T-cell (primary cell): ENCODE data around the gene CDH7. TPM values are rescaled to one million over a fixed set of nuclear protein-coding genes. Genes with fewer than 3 reads are reported as not detected.

Experiments used
- ATAC-seq, 4 experiments: fragments of 200-7000 bp in 3 of 4; fragments of 150-1000 bp in 1 of 4; cut with Tn5 transposase; replicated peaks in 1 of 4; 1 replicate in 3 of 4; 2 replicates in 1 of 4; pipeline ENCODE4 v1.10.0; 2021; ENCODE audit warnings: moderate library complexity in 3 of 4, mild to moderate bottlenecking in 2 of 4, moderate number of reproducible peaks in 1 of 4
- CTCF ChIA-PET, 2 donors: fragments of 300-600 bp; sonication (Branson Sonifier 250); formaldehyde crosslinking; loops; one replicate each; lab custom pipeline; 2022; ENCODE audit warnings: antibody characterized with exemption in 2 of 2; lab: Charles Lee
- POLR2A ChIA-PET, 2 donors: fragments of 300-600 bp; sonication (Branson Sonifier 250); formaldehyde crosslinking; loops; one replicate each; lab custom pipeline; 2022; ENCODE audit warnings: antibody characterized with exemption in 2 of 2; lab: Charles Lee
- DNase-seq, 35 experiments: peaks; one replicate each; pipeline versions ENCODE4 v3.0.0 to v3.0.0-alpha.2; 2013 to 2023
- H3K27ac ChIP-seq: one replicate; pipeline ENCODE4 v1.5.1; 2013; ENCODE audit warnings: low read length
- H3K27me3 ChIP-seq, 2 experiments: replicated peaks in 1 of 2; 1 replicate in 1 of 2; 2 replicates in 1 of 2; pipeline versions ENCODE4 v1.6.1 to v1.7.0; 2013; ENCODE audit warnings: low read length in 1 of 2, mixed read lengths in 1 of 2; ENCODE audit not compliant: control insufficient read depth in 2 of 2, insufficient read depth in 2 of 2; ENCODE audit errors: extremely low read depth in 1 of 2
- H3K36me3 ChIP-seq, 2 donors: 1 replicate in 1 of 2; 2 replicates in 1 of 2; pipeline versions ENCODE4 v1.6.1 to v1.7.0; 2013; ENCODE audit warnings: low read length in 1 of 2; ENCODE audit not compliant: control insufficient read depth in 2 of 2, insufficient read depth in 1 of 2; ENCODE audit errors: extremely low read depth in 1 of 2
- H3K4me1 ChIP-seq, 2 experiments: 1 replicate in 1 of 2; 2 replicates in 1 of 2; pipeline versions ENCODE4 v1.6.1 to v1.7.0; 2013; ENCODE audit warnings: low read length in 2 of 2, mixed read lengths in 1 of 2; ENCODE audit not compliant: insufficient read depth in 2 of 2, control insufficient read depth in 1 of 2; ENCODE audit errors: extremely low read depth in 1 of 2
- H3K4me3 ChIP-seq, 2 donors: 1 replicate in 1 of 2; 2 replicates in 1 of 2; pipeline versions ENCODE4 v1.5.1 to v1.7.0; 2013; ENCODE audit warnings: mild to moderate bottlenecking in 2 of 2, low read length in 1 of 2, moderate library complexity in 1 of 2; ENCODE audit not compliant: control insufficient read depth in 1 of 2; ENCODE audit errors: extremely low read depth in 1 of 2
- H3K9me3 ChIP-seq: 2 replicates; pipeline ENCODE4 v1.7.0; 2013
- H3K27ac Mint-ChIP-seq, 2 donors: one replicate each; pipeline ENCODE4 v1.8.0; 2020 to 2021; ENCODE audit warnings: mild to moderate bottlenecking in 2 of 2, mixed read lengths in 2 of 2
- H3K27me3 Mint-ChIP-seq, 2 donors: one replicate each; pipeline ENCODE4 v1.8.0; 2021 to 2022; ENCODE audit warnings: mixed read lengths in 2 of 2
- H3K36me3 Mint-ChIP-seq: one replicate; pipeline ENCODE4 v1.8.0; 2021; ENCODE audit warnings: mixed read lengths
- H3K4me1 Mint-ChIP-seq, 3 donors: one replicate each; pipeline ENCODE4 v1.8.0; 2020 to 2022; ENCODE audit warnings: mixed read lengths in 3 of 3, mild to moderate bottlenecking in 1 of 3
- H3K4me3 Mint-ChIP-seq, 3 donors: one replicate each; pipeline ENCODE4 v1.8.0; 2020 to 2022; ENCODE audit warnings: mild to moderate bottlenecking in 3 of 3, mixed read lengths in 3 of 3, moderate library complexity in 3 of 3
- H3K9me3 Mint-ChIP-seq, 3 donors: one replicate each; pipeline ENCODE4 v1.8.0; 2020 to 2022; ENCODE audit warnings: mixed read lengths in 3 of 3
- WGBS: methylation state at CpG from one replicate; pipeline ENCODE4 v1.1.5; 2013; ENCODE audit warnings: missing lambda C conversion rate; ENCODE audit not compliant: insufficient coverage; 5-methylcytosine and 5-hydroxymethylcytosine counted together
- total RNA-seq, 35 experiments: library from RNA in 6 of 35; stranded (reverse) in 6 of 35; fragments of 120-200 nt in 1 of 35; gene quantifications; one replicate each; pipeline versions ENCODE4 v1.2.1 to v1.2.4 and lab custom pipeline; 2013 to 2026

Gene CDH7
- total RNA-seq: not detected
- not detected for total RNA-seq (2013)
- total RNA-seq (lab: John Stamatoyannopoulos, UW): 0 to 0.23 (median 0) reads per million in 29 experiments

DNA sequence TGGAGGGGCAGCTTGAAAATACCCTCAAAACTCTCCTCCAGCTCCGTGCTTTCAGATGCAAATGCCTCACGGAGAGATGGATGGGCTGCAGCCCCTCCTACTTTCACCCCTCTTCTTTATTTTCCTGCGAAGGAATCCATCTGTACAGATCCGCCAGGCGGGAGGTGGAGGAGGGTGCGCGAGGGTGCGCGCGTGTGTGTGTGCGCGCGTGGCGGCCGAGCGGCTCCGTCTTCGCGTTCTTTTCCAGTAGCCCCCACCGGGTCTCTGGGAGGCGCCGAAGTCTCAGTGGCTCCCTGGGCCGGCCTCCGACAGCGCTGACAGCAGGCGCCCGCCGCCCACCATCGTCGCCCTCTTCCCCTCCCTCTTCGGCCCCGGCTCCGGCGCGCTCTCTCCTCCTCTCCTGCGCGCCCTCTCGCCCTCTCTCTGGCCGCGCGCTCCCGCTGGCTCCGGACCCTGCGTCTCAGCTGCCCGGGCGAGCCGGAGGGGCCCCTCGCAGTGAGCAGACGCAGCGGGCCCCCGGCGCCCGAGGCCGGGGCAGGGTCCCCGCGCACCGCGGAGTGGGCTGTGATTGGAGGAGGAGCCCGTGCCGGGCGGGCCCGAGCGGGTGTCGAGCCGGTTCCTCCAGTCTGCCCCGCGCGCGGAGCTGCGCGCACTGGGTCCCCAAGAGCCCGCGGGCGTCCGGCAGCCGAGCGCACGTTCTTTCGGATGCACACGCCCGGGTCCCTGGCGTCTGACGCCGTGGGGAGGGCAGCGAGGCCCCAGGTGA lies at the start of gene CDH7:
Gene CDH7 (plus strand): TSS at position 624 of the 766 bp plus-strand sequence. CDS start 11,831 bp downstream, outside the sequence.
- no peak within 1 kb of the TSS for H3K4me3 ChIP-seq
- no peaks in the 10 kb centered on the region for H3K36me3 Mint-ChIP-seq
- no peak within 1 kb of the TSS for H3K4me3 Mint-ChIP-seq

DNA sequence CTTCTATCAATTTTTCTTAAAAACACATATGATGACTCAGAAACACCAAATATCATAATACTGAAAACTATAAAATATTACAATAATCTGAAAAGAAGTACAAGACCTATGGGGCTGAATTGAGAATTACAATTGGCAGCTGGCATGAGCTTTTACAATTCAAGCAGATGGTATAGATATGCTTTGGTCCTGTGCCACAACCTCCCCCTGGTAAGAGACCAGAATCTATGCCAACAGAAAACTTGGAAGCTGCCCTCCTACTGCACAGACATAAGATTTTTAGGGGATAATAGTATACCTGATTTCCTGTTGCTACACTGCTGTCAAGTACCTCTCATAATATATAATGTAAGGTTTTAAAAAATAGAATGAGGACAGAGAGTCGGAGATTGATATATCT lies 46.8 kb upstream of the CDH7 start:
- ATAC-seq (no peak), DNase-seq (no peak)
- H3K9me3 ChIP-seq: no peaks in the 10 kb centered on the region
- no peaks in the 10 kb centered on the region for H3K4me1 ChIP-seq
- no peaks in the 10 kb centered on the region for H3K36me3 ChIP-seq
- H3K4me3 ChIP-seq: no peak overlapping the region
- Mint-ChIP-seq H3K4me1 (no peaks in the 10 kb centered on the region), H3K27ac (no peak overlapping the region), H3K9me3 (peaks cover 2 to 20% (median 6%) of the 10 kb centered on the region in 3 donors), H3K36me3 (no peaks in the 10 kb centered on the region), H3K4me3 (no peak overlapping the region), H3K27me3 (no peaks in the 10 kb centered on the region)
- no CpG with 5 or more reads among the region's 1 CpG for WGBS
- H3K27me3 ChIP-seq: no peaks in the 10 kb centered on the region
- ChIA-PET POLR2A (no interaction called here), CTCF (interaction anchor here in 1 of 2 donors (0.5 kb wide), 1 partner anchor 1767 kb away, joined by 3 read pairs; no protein-coding TSS in a partner anchor)
- no peak overlapping the region for H3K27ac ChIP-seq

More for the DNA sequence above, at the start of gene CDH7:
- Histone ChIP-seq H3K4me1 (no peaks in the 10 kb centered on the region), H3K36me3 (no peaks in the 10 kb centered on the region), H3K27me3 (peaks cover 7% of the 10 kb centered on the region in 2 experiments), H3K27ac (no peak within 1 kb of the TSS), H3K9me3 (no peaks in the 10 kb centered on the region)
- ATAC-seq (no peak), DNase-seq (no peak)
- H3K4me1 Mint-ChIP-seq: no peaks in the 10 kb centered on the region
- no peak within 1 kb of the TSS for H3K27ac Mint-ChIP-seq
- ChIA-PET CTCF (interaction anchor here in 1 of 2 donors (0.7 kb wide), 1 partner anchor 996 kb away, joined by 7 read pairs; no protein-coding TSS in a partner anchor), POLR2A (no interaction called here)
- peaks cover 13 to 19% of the 10 kb centered on the region in 2 donors for H3K27me3 Mint-ChIP-seq
- peaks cover 8 to 10% (median 9%) of the 10 kb centered on the region in 3 donors for H3K9me3 Mint-ChIP-seq
- WGBS: 11% methylated on average over 78 of the region's 85 CpGs

GRCh38 chr18:65706646-65707045 lies 44.2 kb upstream of the CDH7 start:
- Histone ChIP-seq H3K27me3 (no peaks in the 10 kb centered on the region), H3K4me1 (no peaks in the 10 kb centered on the region), H3K4me3 (no peak overlapping the region), H3K27ac (no peak overlapping the region), H3K36me3 (no peaks in the 10 kb centered on the region), H3K9me3 (no peaks in the 10 kb centered on the region)
- Mint-ChIP-seq H3K27ac (no peak overlapping the region), H3K27me3 (no peaks in the 10 kb centered on the region), H3K9me3 (peaks cover 3 to 20% (median 4%) of the 10 kb centered on the region in 3 donors), H3K4me3 (no peak overlapping the region), H3K4me1 (no peaks in the 10 kb centered on the region), H3K36me3 (no peaks in the 10 kb centered on the region)
- ATAC-seq (no peak), DNase-seq (no peak)
- ChIA-PET POLR2A (no interaction called here), CTCF (interaction anchor here in 1 of 2 donors (0.7 kb wide), 1 partner anchor 233 kb away, joined by 4 read pairs; no protein-coding TSS in a partner anchor)
- no CpG with 5 or more reads among the region's 1 CpG for WGBS

- H3K9me3 Mint-ChIP-seq: peaks cover 3 to 11% (median 3%) of the 10 kb centered on the region in 3 donors
- H3K9me3 ChIP-seq: no peaks in the 10 kb centered on the region
- no CpG with 5 or more reads among the region's 1 CpG for WGBS
- H3K27ac ChIP-seq: no peak overlapping the region
- ChIA-PET POLR2A (no interaction called here), CTCF (no interaction called here)
- no peaks in the 10 kb centered on the region for H3K27me3 Mint-ChIP-seq
- no peak overlapping the region for H3K4me3 Mint-ChIP-seq
- DNase-seq: no peak
- H3K27me3 ChIP-seq: no peaks in the 10 kb centered on the region
- H3K36me3 Mint-ChIP-seq: no peaks in the 10 kb centered on the region
- no peak overlapping the region for H3K4me3 ChIP-seq
- no peaks in the 10 kb centered on the region for H3K4me1 Mint-ChIP-seq
- H3K27ac Mint-ChIP-seq: no peak overlapping the region
- no peaks in the 10 kb centered on the region for H3K4me1 ChIP-seq
- H3K36me3 ChIP-seq: no peaks in the 10 kb centered on the region
- no peak for ATAC-seq
Measured at GRCh38 chr18:65711493-65711892, 39.3 kb upstream of the CDH7 start.

GRCh38 chr18:65721619-65722018 lies 29.2 kb upstream of the CDH7 start:
- ATAC-seq: no peak
- peaks cover 5 to 30% (median 6%) of the 10 kb centered on the region in 3 donors for H3K9me3 Mint-ChIP-seq
- no CpG with 5 or more reads among the region's 3 CpGs for whole genome bisulfite sequencing
- no peaks in the 10 kb centered on the region for H3K27me3 Mint-ChIP-seq
- no peak overlapping the region for H3K4me3 Mint-ChIP-seq
- no peaks in the 10 kb centered on the region for H3K36me3 Mint-ChIP-seq
- Histone ChIP-seq H3K27me3 (no peaks in the 10 kb centered on the region), H3K27ac (no peak overlapping the region), H3K36me3 (no peaks in the 10 kb centered on the region), H3K4me1 (no peaks in the 10 kb centered on the region), H3K4me3 (no peak overlapping the region), H3K9me3 (no peaks in the 10 kb centered on the region)
- H3K4me1 Mint-ChIP-seq: no peaks in the 10 kb centered on the region
- H3K27ac Mint-ChIP-seq: no peak overlapping the region
- CTCF ChIA-PET: no interaction called here
- POLR2A ChIA-PET: no interaction called here
- DNase-seq: no peak

- H3K27ac ChIP-seq: no peak overlapping the region
- no peaks in the 10 kb centered on the region for H3K36me3 ChIP-seq
- H3K27me3 ChIP-seq: no peaks in the 10 kb centered on the region
- Mint-ChIP-seq H3K36me3 (no peaks in the 10 kb centered on the region), H3K4me3 (no peak overlapping the region), H3K4me1 (no peaks in the 10 kb centered on the region), H3K27ac (no peak overlapping the region), H3K27me3 (no peaks in the 10 kb centered on the region), H3K9me3 (peaks cover 10 to 15% (median 12%) of the 10 kb centered on the region in 3 donors)
- ATAC-seq (no peak), DNase-seq (no peak)
- no peak overlapping the region for H3K4me3 ChIP-seq
- CTCF ChIA-PET: no interaction called here
- POLR2A ChIA-PET: no interaction called here
- no peaks in the 10 kb centered on the region for H3K4me1 ChIP-seq
- no peaks in the 10 kb centered on the region for H3K9me3 ChIP-seq
- 38% methylated on average over 2 of the region's 9 CpGs for WGBS
Measured at GRCh38 chr18:65725251-65726050, 25.4 kb upstream of the CDH7 start.
